Naive thymus-derived CD4-positive, alpha-beta T cell (primary cell): Measurements from ENCODE around the gene SOX11. TPM values are rescaled to one million over a fixed set of nuclear protein-coding genes. Genes with fewer than 3 reads are reported as not detected.

ENCODE experiments used
- ATAC-seq: fragments of 150-1000 bp; cut with Tn5 transposase; 2 replicates; pipeline ENCODE4 v1.10.0; 2021; ENCODE audit warnings: mild to moderate bottlenecking, moderate library complexity
- CTCF ChIA-PET: fragments of 350-600 bp; sonication (Branson Sonifier 250); formaldehyde crosslinking; loops from one replicate; lab custom pipeline; 2021; ENCODE audit warnings: antibody characterized with exemption; lab: Charles Lee
- POLR2A ChIA-PET: fragments of 350-600 bp; sonication (Branson Sonifier 250); formaldehyde crosslinking; loops from one replicate; lab custom pipeline; 2021; ENCODE audit warnings: antibody characterized with exemption, inconsistent platforms; lab: Charles Lee
- DNase-seq, 9 donors: peaks; one replicate each; pipeline versions ENCODE4 v3.0.0 to v3.0.0-alpha.2; 2020 to 2022; ENCODE audit warnings: mixed read lengths in 1 of 9
- H3K27ac ChIP-seq: one replicate; pipeline ENCODE4 v1.7.0; 2013; ENCODE audit warnings: mild to moderate bottlenecking, low read depth, low read length, moderate library complexity
- H3K27me3 ChIP-seq, 2 donors: one replicate each; pipeline ENCODE4 v1.7.0; 2013; ENCODE audit warnings: low read length in 2 of 2, mild to moderate bottlenecking in 2 of 2, moderate library complexity in 2 of 2; ENCODE audit not compliant: control insufficient read depth in 2 of 2, insufficient read depth in 2 of 2
- H3K36me3 ChIP-seq, 3 experiments: 1 replicate in 2 of 3; 2 replicates in 1 of 3; pipeline ENCODE4 v1.7.0; 2013; ENCODE audit warnings: low read length in 3 of 3, mild to moderate bottlenecking in 3 of 3, moderate library complexity in 1 of 3; ENCODE audit not compliant: insufficient read depth in 3 of 3, control insufficient read depth in 2 of 3
- H3K4me1 ChIP-seq, 2 donors: one replicate each; pipeline ENCODE4 v1.7.0; 2013; ENCODE audit warnings: low read length in 2 of 2, mild to moderate bottlenecking in 2 of 2, moderate library complexity in 1 of 2; ENCODE audit not compliant: control insufficient read depth in 2 of 2, insufficient read depth in 2 of 2
- H3K4me3 ChIP-seq: 2 replicates; pipeline ENCODE4 v1.7.0; 2013; ENCODE audit warnings: mild to moderate bottlenecking, low read length
- H3K9me3 ChIP-seq, 3 experiments: 1 replicate in 2 of 3; 2 replicates in 1 of 3; pipeline ENCODE4 v1.7.0; 2013; ENCODE audit warnings: low read length in 3 of 3; ENCODE audit not compliant: control insufficient read depth in 2 of 3
- H3K27ac Mint-ChIP-seq, 9 donors: one replicate each; pipeline ENCODE4 v1.8.0; 2020 to 2022; ENCODE audit warnings: mixed read lengths in 9 of 9, mild to moderate bottlenecking in 8 of 9, moderate library complexity in 5 of 9, inconsistent platforms in 2 of 9
- H3K27me3 Mint-ChIP-seq, 5 donors: one replicate each; pipeline ENCODE4 v1.8.0; 2021 to 2022; ENCODE audit warnings: mixed read lengths in 5 of 5, mild to moderate bottlenecking in 1 of 5
- H3K36me3 Mint-ChIP-seq, 5 donors: one replicate each; pipeline ENCODE4 v1.8.0; 2020 to 2022; ENCODE audit warnings: mixed read lengths in 5 of 5, mild to moderate bottlenecking in 3 of 5, inconsistent platforms in 1 of 5
- H3K4me1 Mint-ChIP-seq, 7 donors: one replicate each; pipeline ENCODE4 v1.8.0; 2020 to 2022; ENCODE audit warnings: mixed read lengths in 7 of 7, mild to moderate bottlenecking in 3 of 7, inconsistent platforms in 1 of 7
- H3K4me3 Mint-ChIP-seq, 10 donors: one replicate each; pipeline ENCODE4 v1.8.0; 2020 to 2022; ENCODE audit warnings: mild to moderate bottlenecking in 10 of 10, mixed read lengths in 10 of 10, moderate library complexity in 6 of 10, inconsistent platforms in 2 of 10
- H3K9me3 Mint-ChIP-seq, 11 donors: one replicate each; pipeline ENCODE4 v1.8.0; 2020 to 2022; ENCODE audit warnings: mixed read lengths in 11 of 11, mild to moderate bottlenecking in 4 of 11, inconsistent platforms in 1 of 11, moderate library complexity in 1 of 11
- intact Hi-C, 2 donors: fragments of 100-400 bp; cut with micrococcal nuclease; formaldehyde crosslinking; loops; one replicate each; pipeline ENCODE4 v1.15.1; 2023
- polyA plus RNA-seq, 2 donors: library from polyadenylated mRNA; unstranded; fragments of 300-500 nt; fragmentation: Illumina TruSeq; gene quantifications; one replicate each; pipeline ENCODE4 v1.2.3, GENCODE V29; 2021
- total RNA-seq, 6 experiments: library from RNA in 5 of 6; stranded (reverse) in 5 of 6; gene quantifications; 1 replicate in 5 of 6; 2 replicates in 1 of 6; pipeline ENCODE4 v1.2.3 and lab custom pipeline; 2021 to 2026

Gene SOX11
- total and polyA plus RNA-seq, 7 experiments from 2014 or later = not detected

GRCh38 chr2:5695654-5696403, 3.6 kb downstream of the SOX11 start:
- Mint-ChIP-seq H3K27me3 (peaks cover 49 to 67% (median 62%) of the 10 kb centered on the region in 5 donors), H3K4me1 (peaks cover 3 to 29% (median 20%) of the 10 kb centered on the region in 7 donors), H3K9me3 (peaks cover 0 to 14% (median 4%) of the 10 kb centered on the region in 11 donors), H3K27ac (peak overlapping the region in 1 of 9 donors; percentile 35), H3K36me3 (peaks cover 0 to 9% (median 0%) of the 10 kb centered on the region in 5 donors), H3K4me3 (peak overlapping the region in 7 of 10 donors; percentile 19 to 69 (median 54))
- POLR2A ChIA-PET = no interaction called here
- intact Hi-C loops = no loop called here
- ATAC-seq = no peak
- Histone ChIP-seq H3K4me1 (no peaks in the 10 kb centered on the region), H3K36me3 (no peaks in the 10 kb centered on the region), H3K4me3 (no peak overlapping the region), H3K27me3 (peaks cover 0 to 5% of the 10 kb centered on the region in 2 donors), H3K9me3 (no peaks in the 10 kb centered on the region), H3K27ac (no peak overlapping the region)
- CTCF ChIA-PET = no interaction called here
- DNase-seq = no peak

DNA sequence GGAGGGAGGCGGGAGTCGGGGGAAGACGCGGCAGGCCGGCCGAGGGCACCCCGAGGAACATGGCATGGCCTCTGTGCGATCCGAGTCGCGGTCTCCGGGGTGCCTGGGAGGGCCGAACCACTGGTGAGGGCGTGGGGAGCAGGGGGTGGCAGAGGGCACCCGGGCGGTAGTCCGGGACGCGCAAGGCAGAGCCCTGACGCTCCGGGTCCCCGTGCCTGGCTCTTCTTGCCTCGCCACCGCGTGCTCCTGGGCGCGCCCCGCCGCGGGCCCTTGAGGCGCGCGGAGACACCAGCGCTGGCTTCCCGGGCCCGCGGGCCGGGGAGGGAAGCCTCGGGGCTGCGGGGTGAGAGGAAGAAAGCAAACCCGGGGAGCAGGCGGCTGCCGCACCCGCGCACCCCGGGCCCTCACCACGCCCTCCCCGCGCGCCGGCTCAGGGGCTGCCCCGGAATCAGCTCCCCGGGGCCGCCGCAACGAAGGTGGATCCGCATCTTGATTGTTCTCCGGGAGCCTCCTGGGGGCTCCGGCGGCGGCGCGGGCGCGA, 4.3 kb downstream of the SOX11 start:
- ATAC-seq (no peak), DNase-seq (no peak)
- Histone ChIP-seq H3K9me3 (no peaks in the 10 kb centered on the region), H3K36me3 (no peaks in the 10 kb centered on the region), H3K27ac (no peak overlapping the region), H3K4me3 (no peak overlapping the region), H3K27me3 (peaks cover 0 to 5% of the 10 kb centered on the region in 2 donors), H3K4me1 (no peaks in the 10 kb centered on the region)
- H3K27ac Mint-ChIP-seq = no peak overlapping the region
- peaks cover 50 to 66% (median 61%) of the 10 kb centered on the region in 5 donors for H3K27me3 Mint-ChIP-seq
- H3K4me3 Mint-ChIP-seq = peak overlapping the region in 2 of 10 donors; percentile 49 to 51
- ChIA-PET CTCF (no interaction called here), POLR2A (no interaction called here)
- intact Hi-C loops = no loop called here
- H3K4me1 Mint-ChIP-seq = peaks cover 0 to 24% (median 18%) of the 10 kb centered on the region in 7 donors
- peaks cover 0 to 9% (median 0%) of the 10 kb centered on the region in 5 donors for H3K36me3 Mint-ChIP-seq
- H3K9me3 Mint-ChIP-seq = peaks cover 0 to 14% (median 4%) of the 10 kb centered on the region in 11 donors

- Mint-ChIP-seq H3K4me3 (peak overlapping the region in 1 of 10 donors; percentile 5), H3K4me1 (peaks cover 0 to 24% (median 18%) of the 10 kb centered on the region in 7 donors), H3K36me3 (peaks cover 0 to 9% (median 0%) of the 10 kb centered on the region in 5 donors), H3K27me3 (peaks cover 51 to 71% (median 60%) of the 10 kb centered on the region in 5 donors), H3K9me3 (peaks cover 0 to 14% (median 4%) of the 10 kb centered on the region in 11 donors), H3K27ac (no peak overlapping the region)
- Histone ChIP-seq H3K27me3 (peaks cover 0 to 5% of the 10 kb centered on the region in 2 donors), H3K4me3 (no peak overlapping the region), H3K9me3 (no peaks in the 10 kb centered on the region), H3K36me3 (no peaks in the 10 kb centered on the region), H3K4me1 (no peaks in the 10 kb centered on the region), H3K27ac (no peak overlapping the region)
- CTCF ChIA-PET = no interaction called here
- DNase-seq = no peak
- ATAC-seq = no peak
- POLR2A ChIA-PET = no interaction called here
- intact Hi-C loops = no loop called here
Measured at GRCh38 chr2:5696945-5697521, 4.8 kb downstream of the SOX11 start.

DNA sequence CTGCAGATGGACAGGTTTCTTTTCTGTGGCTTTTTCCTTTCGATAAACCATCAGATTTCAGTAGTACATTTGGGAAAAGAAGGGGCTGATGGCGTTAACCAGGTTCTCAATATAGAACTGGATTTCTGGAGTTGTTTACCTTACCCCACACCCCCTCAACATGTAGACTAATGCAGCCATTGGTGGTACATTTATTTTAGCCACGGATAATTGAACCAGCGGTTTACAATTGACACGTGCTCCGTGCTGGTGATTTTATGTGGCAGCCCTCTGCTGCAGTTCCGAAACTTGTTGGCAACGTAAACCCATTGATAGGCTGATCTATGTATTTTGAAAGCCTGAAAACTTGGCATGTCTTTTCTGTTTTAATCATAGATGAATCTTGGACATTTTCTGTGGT, 5.4 kb downstream of the SOX11 start:
- peaks cover 0 to 14% (median 4%) of the 10 kb centered on the region in 11 donors for H3K9me3 Mint-ChIP-seq
- no peaks in the 10 kb centered on the region for H3K4me1 ChIP-seq
- H3K4me1 Mint-ChIP-seq = peaks cover 0 to 24% (median 18%) of the 10 kb centered on the region in 7 donors
- H3K4me3 Mint-ChIP-seq = peak overlapping the region in 3 of 10 donors; percentile 1 to 40 (median 5)
- no peak overlapping the region for H3K27ac Mint-ChIP-seq
- ATAC-seq = no peak
- H3K27ac ChIP-seq = no peak overlapping the region
- no peak for DNase-seq
- intact Hi-C loops = no loop called here
- H3K9me3 ChIP-seq = no peaks in the 10 kb centered on the region
- H3K27me3 Mint-ChIP-seq = peaks cover 51 to 76% (median 62%) of the 10 kb centered on the region in 5 donors
- ChIA-PET CTCF (no interaction called here), POLR2A (no interaction called here)
- H3K36me3 ChIP-seq = no peaks in the 10 kb centered on the region
- no peak overlapping the region for H3K4me3 ChIP-seq
- peaks cover 0 to 9% (median 0%) of the 10 kb centered on the region in 5 donors for H3K36me3 Mint-ChIP-seq
- H3K27me3 ChIP-seq = peaks cover 0 to 5% of the 10 kb centered on the region in 2 donors

GRCh38 chr2:5698134-5698533, 6.0 kb downstream of the SOX11 start:
- H3K4me3 ChIP-seq = no peak overlapping the region
- Mint-ChIP-seq H3K4me1 (peaks cover 0 to 24% (median 18%) of the 10 kb centered on the region in 7 donors), H3K9me3 (peaks cover 0 to 14% (median 4%) of the 10 kb centered on the region in 11 donors), H3K27ac (no peak overlapping the region), H3K4me3 (no peak overlapping the region), H3K36me3 (peaks cover 0 to 9% (median 0%) of the 10 kb centered on the region in 5 donors), H3K27me3 (peaks cover 52 to 82% (median 64%) of the 10 kb centered on the region in 5 donors)
- no peaks in the 10 kb centered on the region for H3K4me1 ChIP-seq
- ChIA-PET CTCF (no interaction called here), POLR2A (interaction anchor here (0.6 kb wide), 1 partner anchor 9 kb away, joined by 4 read pairs; no protein-coding TSS in a partner anchor)
- ATAC-seq (no peak), DNase-seq (no peak)
- peaks cover 0 to 5% of the 10 kb centered on the region in 2 donors for H3K27me3 ChIP-seq
- H3K9me3 ChIP-seq = no peaks in the 10 kb centered on the region
- intact Hi-C loops = no loop called here
- H3K27ac ChIP-seq = no peak overlapping the region
- H3K36me3 ChIP-seq = no peaks in the 10 kb centered on the region

DNA sequence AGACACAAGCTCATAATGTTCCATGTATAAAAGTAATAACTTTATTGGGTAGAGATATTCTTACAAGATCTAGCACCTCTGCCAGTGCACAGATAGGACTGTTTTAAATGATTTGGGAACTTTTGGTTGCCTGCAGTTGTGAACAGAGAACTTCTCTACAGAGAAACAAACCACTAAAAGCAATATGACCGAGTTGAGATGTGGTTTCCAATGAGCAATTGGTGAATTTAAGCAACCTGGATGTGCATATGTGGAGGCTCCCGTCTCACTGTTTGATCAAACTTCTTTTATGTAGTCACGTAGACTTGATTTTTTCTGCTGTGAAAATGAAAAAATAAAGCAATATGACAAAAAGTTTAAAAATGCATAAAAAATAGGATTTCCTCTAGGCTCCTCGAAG, 7.8 kb downstream of the SOX11 start:
- Mint-ChIP-seq H3K4me3 (no peak overlapping the region), H3K27ac (no peak overlapping the region), H3K27me3 (peaks cover 38 to 76% (median 57%) of the 10 kb centered on the region in 5 donors), H3K9me3 (peaks cover 0 to 13% (median 4%) of the 10 kb centered on the region in 11 donors), H3K36me3 (peaks cover 0 to 7% (median 0%) of the 10 kb centered on the region in 5 donors), H3K4me1 (peaks cover 0 to 16% (median 11%) of the 10 kb centered on the region in 7 donors)
- H3K4me1 ChIP-seq = no peaks in the 10 kb centered on the region
- no peaks in the 10 kb centered on the region for H3K9me3 ChIP-seq
- DNase-seq = no peak
- intact Hi-C loops = no loop called here
- CTCF ChIA-PET = no interaction called here
- POLR2A ChIA-PET = no interaction called here
- no peak overlapping the region for H3K27ac ChIP-seq
- ATAC-seq = no peak
- no peak overlapping the region for H3K4me3 ChIP-seq
- no peaks in the 10 kb centered on the region for H3K36me3 ChIP-seq
- peaks cover 0 to 5% of the 10 kb centered on the region in 2 donors for H3K27me3 ChIP-seq
